ENCODE data around the gene CDKL4. TPM values are rescaled to one million over a fixed set of nuclear protein-coding genes. Genes with fewer than 3 reads are reported as not detected.
A peak's percentile ranks its signal among the peaks of the same experiment; 100 is the strongest.
"Not testable (repeated sequence)": the region's sequence is repeated elsewhere in the genome, so short reads cannot be mapped to it uniquely, and the experiment has no call there.

Gene CDKL4
- polyA plus RNA-seq, 3 donors, result 0.37 to 0.67 (median 0.49) TPM

DNA sequence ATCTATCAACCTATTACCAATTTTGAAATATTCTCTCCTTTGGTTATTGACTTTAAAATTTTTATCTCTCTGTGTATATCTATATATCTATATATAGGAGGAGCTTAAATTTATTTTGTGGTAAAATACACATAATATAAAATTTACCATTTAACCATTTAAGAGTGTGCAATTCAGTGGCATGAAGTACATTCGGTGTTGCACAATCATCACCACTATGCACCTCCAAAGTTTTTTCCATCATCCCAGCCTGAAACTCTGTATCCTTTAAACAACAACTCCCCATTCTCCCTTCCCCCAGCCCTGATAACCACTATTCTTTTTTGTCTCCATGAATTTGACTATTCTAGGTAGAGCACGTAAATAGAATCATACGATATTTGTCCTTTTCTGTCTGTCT is 49.1 kb downstream of the CDKL4 start:
- DNase-seq (ENCODE audit: extremely low read depth in 1 of 11, low read depth in 9 of 11, low spot score in 4 of 11), result no peak

DNA sequence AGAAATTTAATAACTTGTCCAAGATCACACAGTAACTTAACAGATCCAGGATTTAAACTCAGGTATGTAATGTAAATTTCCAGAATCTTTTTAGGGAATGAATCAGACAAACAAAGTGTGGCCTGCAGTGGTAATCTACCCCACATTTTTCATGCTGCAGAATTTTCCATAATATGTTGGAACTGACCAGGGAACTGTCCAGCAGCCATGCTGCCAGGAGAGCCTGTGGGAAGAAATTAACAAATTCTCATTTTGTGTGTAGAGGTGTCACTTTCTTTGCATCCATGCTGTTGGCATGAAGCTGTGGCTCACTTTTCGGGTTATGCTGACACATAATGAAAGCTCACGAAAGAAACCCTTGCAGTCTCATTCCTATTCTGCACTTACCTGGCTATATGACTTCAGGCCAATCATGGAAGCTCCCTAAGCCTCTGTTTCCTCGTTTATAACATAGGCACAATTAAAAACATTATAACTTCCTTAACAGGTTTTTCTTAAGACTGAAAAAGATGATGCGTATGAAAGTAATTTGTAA is 54.7 kb downstream of the CDKL4 start:
- no peak for DNase-seq (ENCODE audit: extremely low read depth in 1 of 11, low read depth in 9 of 11, low spot score in 4 of 11)

DNA sequence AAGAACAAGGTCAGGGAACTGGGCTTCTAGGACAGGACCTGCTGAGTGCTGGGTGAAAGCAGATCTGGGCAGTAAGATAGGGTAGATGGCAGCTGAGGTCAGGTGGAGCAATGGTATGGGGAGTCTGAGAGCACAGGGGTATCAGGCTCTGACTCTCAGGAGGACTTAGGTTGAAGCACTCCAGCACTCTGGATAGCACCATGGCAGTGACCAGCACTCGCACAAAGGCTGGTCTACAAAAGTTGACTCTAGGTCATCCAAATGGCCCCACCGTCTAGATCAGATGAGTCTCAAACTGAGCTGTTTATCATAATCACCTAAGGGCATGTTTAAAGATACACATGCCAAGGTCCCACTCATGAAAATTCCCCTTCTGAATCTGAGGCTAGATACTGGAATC is 60.1 kb downstream of the CDKL4 start:
- DNase-seq (ENCODE audit: extremely low read depth in 1 of 11, low read depth in 9 of 11, low spot score in 4 of 11), result no peak

DNA sequence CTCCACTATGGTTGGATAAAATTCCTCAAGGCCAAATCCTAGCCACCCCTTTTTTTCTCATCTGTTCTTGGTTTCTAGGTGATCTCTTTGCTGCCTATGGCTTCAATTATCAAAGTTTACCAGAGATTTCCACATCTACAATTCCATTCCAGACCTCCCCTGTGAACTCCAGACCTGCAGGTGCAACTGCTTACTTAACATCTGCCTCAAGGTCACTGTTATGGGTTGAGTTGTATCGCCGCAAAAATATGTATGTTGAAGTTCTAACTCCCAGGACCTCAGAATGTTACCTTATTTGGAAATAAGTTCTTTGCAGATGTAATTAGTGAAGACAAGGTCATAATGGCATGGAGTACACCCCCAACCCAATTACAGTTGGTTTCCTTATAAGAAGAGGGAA is 62.5 kb downstream of the CDKL4 start:
- DNase-seq (ENCODE audit: extremely low read depth in 1 of 11, low read depth in 9 of 11, low spot score in 4 of 11), result no peak

- DNase-seq (ENCODE audit: extremely low read depth in 1 of 11, low read depth in 9 of 11, low spot score in 4 of 11), result peak; percentile 9 to 47 (median 33)
Measured at GRCh38 chr2:39179974-39180960, 63.5 kb downstream of the CDKL4 start.

- DNase-seq (ENCODE audit: extremely low read depth in 1 of 11, low read depth in 9 of 11, low spot score in 4 of 11), result no peak
Measured at GRCh38 chr2:39178756-39179155, 65.0 kb downstream of the CDKL4 start.

DNA sequence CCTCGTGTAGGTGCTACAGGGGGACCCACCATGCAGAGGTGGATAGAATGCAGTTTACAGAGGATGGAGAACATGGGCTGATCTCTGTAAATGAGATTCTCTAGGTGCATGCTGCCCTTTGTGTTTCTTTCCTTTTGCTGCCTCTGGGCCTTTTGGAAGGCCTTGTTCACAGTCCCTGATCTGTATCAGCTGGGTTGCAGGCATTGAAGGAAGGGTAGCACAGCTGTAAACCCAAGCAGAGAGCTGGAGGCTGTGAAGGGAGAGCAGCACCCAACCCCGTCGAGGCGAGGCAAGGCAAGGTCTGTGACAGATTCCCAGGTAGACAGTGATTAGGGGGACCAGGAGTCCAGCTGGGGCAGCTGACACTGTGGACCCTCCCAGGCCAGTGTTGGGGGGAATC is 66.8 kb downstream of the CDKL4 start:
- DNase-seq (ENCODE audit: extremely low read depth in 1 of 11, low read depth in 9 of 11, low spot score in 4 of 11), result no peak

- DNase-seq (ENCODE audit: extremely low read depth in 1 of 11, low read depth in 9 of 11, low spot score in 4 of 11), result no peak
Measured at GRCh38 chr2:39175026-39175812, 68.6 kb downstream of the CDKL4 start.

DNA sequence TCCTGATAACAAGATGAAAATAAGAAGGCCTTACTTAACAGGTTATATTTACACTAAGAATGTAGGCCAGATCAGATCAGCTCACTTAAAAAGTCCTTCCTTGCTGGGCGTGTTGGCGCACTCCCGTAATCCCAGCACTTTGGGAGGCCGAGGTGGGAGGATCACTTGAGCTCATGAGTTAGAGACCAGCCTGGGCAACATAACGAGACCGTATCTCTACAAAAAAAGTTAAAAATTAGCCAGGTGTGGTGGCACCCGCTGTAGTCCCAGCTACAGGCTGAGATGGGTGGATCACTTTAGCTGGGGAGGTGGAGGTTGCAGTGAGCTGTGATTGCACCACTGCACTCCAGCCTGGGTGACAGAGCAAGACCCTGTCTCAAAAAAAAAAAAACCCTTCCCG is 69.7 kb downstream of the CDKL4 start:
- no peak for DNase-seq (ENCODE audit: extremely low read depth in 1 of 11, low read depth in 9 of 11, low spot score in 4 of 11)

DNA sequence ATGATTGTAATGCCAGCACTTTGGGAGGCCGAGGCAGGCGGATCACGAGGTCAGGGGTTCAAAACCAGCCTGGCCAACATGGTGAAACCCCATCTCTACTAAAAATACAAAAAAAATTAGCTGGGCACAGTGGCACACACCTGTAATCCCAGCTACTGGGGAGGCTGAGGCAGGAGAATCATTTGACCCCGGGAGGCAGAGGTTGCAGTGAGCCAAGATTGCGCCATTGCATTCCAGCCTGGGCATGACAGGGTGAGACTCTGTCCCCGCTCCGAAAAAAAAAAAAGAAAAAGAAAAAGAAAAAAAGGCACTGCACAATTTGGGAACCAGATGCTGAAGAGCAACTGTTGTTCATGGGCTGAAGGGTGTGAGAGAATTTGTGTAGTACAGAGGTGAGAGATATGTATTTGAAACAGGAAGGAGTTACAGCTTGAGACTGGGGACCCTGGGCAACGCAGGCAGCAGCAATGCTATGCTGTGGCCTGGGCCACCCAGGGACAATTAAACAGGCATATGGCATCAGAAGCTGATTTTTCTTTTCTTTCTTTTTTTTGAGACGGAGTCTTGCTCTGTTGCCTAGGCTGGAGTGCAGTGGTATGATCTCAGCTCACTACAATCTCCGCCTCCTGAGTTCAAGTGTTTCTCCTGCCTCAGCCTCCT is 71.6 kb downstream of the CDKL4 start:
- not testable (repeated sequence) for DNase-seq (ENCODE audit: extremely low read depth in 1 of 11, low read depth in 9 of 11, low spot score in 4 of 11)

DNA sequence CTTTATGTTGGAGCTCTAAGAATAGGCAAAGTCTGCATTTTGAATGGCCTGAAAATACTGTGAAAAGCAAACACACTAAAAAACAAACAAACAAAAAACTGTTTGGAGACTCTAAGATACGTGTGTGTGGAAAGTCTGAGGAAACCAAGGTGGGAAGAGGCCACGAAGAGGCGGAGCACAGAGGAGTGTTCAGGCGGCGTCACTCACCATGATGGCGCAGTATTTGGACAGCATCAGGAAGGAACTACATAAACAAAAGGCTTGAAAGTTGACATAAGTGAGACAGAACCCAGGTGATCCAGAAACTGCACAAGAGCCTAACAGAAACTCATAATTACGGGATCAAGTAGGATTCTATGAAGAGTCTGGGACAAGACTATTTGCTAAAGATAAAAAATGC is 72.1 kb downstream of the CDKL4 start:
- no peak for DNase-seq (ENCODE audit: extremely low read depth in 1 of 11, low read depth in 9 of 11, low spot score in 4 of 11)

DNA sequence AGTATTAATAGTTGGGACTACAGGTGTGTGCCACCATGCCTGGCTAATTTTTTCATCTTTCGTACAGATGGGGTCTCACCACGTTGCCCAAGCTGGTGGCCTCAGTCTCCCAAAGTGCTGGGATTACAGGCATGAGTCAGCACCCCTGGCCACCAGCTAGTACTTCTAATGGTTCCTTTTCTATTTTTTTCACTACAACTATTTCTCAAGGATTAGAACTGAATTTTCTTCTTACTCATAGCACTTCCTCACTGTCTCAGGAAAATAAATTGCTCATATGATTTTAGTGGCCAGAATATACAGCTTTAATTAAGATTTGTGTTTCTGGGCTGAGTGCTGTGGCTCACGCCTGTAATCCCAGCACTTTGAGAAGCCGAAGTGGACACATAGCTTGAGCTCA is 79.7 kb downstream of the CDKL4 start:
- no peak for DNase-seq (ENCODE audit: extremely low read depth in 1 of 11, low read depth in 9 of 11, low spot score in 4 of 11)

- no peak for DNase-seq (ENCODE audit: extremely low read depth in 1 of 11, low read depth in 9 of 11, low spot score in 4 of 11)
Measured at GRCh38 chr2:39160982-39161381, 82.8 kb downstream of the CDKL4 start.

GRCh38 chr2:39159283-39159682 is 84.5 kb downstream of the CDKL4 start:
- no peak for DNase-seq (ENCODE audit: extremely low read depth in 1 of 11, low read depth in 9 of 11, low spot score in 4 of 11)

- DNase-seq (ENCODE audit: extremely low read depth in 1 of 11, low read depth in 9 of 11, low spot score in 4 of 11), result no peak
Measured at GRCh38 chr2:39158351-39158750, 85.4 kb downstream of the CDKL4 start.

- DNase-seq (ENCODE audit: extremely low read depth in 1 of 11, low read depth in 9 of 11, low spot score in 4 of 11), result no peak
Measured at GRCh38 chr2:39156846-39157245, 86.9 kb downstream of the CDKL4 start.

DNA sequence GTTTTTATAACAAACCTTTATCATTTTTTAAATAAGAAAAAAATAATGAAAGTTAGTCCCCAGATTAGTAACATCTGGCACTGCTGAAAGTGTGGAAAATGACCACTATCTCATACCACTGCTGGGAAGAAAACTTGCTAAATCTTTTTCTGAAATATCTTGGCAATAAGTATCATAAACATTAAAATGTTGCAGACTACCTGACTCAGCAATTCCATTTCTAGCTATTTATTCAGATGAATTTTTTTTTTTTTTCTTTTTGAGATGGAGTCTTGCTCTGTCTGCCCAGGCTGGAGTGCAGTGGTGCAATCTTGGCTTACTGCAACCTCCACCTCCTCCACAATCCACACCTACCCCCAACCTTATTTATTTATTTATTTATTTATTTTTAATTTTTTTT is 87.7 kb downstream of the CDKL4 start:
- DNase-seq (ENCODE audit: extremely low read depth in 1 of 11, low read depth in 9 of 11, low spot score in 4 of 11), result no peak

DNA sequence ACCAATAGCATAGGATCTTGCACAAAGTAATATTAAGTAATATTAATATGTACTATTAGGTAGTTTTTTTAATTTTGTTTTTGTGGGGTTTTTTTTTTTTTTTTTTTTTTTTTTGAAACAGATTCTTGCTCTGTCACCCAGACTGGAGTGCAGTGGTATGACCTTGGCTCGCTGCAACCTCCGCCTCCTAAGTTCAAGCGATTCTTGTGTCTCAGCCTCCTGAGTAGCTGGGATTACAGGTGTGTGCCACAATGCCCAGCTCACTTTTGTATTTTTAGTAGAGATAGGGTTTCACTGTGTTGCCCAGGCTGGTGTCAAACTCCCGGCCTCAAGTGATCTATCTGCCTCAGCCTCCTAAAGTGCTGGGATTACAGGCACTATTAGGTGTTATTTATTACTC is 88.2 kb downstream of the CDKL4 start:
- DNase-seq (ENCODE audit: extremely low read depth in 1 of 11, low read depth in 9 of 11, low spot score in 4 of 11), result not testable (repeated sequence)

DNA sequence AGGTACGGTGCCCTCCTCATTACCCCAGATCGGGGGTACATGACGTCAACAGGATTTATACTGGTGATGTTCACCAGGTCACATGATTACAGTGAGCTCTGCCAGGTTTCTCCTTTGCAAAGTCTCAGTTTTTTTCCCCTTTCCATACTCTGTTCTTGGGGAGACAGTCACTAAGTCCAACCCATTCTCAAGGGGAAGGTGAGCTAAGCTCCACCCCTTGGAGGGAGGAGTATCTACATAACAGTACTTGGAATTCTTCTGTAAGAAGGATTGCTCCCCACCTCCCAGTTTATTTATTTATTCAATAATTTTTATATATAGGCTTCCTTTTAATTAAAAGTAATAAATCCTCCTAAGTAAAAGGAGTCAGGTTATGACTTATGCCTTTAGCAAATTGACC is 88.8 kb downstream of the CDKL4 start:
- DNase-seq (ENCODE audit: extremely low read depth in 1 of 11, low read depth in 9 of 11, low spot score in 4 of 11), result no peak
